ENCODE results near the gene RGMA. TPM values are rescaled to one million over a fixed set of nuclear protein-coding genes. Genes with fewer than 3 reads are reported as not detected.

The RGMA gene
- total RNA-seq, 1 experiment from 2014 or later: 41.4 TPM

DNA sequence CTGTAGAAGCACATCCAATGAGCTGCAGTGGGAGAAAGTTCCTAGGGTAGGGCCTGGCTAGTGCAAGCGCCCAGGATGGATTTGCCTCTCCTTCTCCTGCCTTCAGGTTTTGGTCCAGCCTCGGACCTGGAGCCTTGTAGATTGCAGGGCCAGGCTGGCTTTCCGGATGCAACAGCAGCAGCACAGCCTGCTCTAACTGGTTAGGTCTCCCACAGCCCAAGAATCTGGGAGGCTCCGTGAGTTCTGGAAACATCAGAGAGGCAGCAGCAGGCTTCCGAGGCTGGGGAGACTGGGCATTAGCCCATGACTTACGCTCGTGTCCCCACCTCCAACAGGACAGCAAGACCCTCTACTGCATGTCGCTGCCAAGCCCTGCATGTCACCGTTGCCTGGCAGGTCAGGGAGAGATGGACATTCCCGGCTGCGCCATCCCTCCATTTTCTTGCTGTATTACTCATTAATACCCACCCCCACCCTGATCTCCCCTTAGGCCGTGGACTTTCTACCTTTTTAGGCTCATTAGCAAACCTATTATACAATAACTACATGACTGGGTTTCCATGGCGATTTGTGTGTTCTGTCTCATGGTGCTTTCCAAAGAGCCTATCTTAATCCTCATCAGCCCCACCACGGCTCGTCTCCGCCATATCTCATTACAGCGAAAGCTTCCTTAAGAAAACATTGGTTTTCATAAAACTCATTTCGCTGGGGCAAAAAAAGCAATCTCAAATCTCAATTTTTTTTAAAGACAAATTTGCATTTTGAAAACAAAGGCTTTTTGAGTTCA, 40.9 kb upstream of the RGMA start:
- H4K91ac ChIP-seq (ENCODE audit: insufficient read length, low read depth, low read length): no peak overlapping the region
- H3T11ph ChIP-seq (ENCODE audit: low read length): no peak overlapping the region
- no CpG with 5 or more reads among the region's 18 CpGs for WGBS (ENCODE audit: extremely low coverage, insufficient read length, low lambda C conversion rate)
- H3K4ac ChIP-seq (ENCODE audit: low read depth, low read length): no peak overlapping the region
- no peak overlapping the region for H2BK15ac ChIP-seq (ENCODE audit: low read depth, low read length)
- H4K8ac ChIP-seq (replicated peaks; ENCODE audit: insufficient read length, low read depth, low read length): no peak overlapping the region
- H3K27ac ChIP-seq (ENCODE audit: insufficient read length, low read depth, low read length): no peak overlapping the region
- no peak overlapping the region for H4K5ac ChIP-seq (ENCODE audit: insufficient read length, low read depth, low read length)
- no peaks in the 10 kb centered on the region for H3K9me3 ChIP-seq (ENCODE audit: control insufficient read depth, low read depth, low read length)
- H3K23ac ChIP-seq (ENCODE audit: insufficient read length, low read depth, low read length): no peak overlapping the region
- H2AK5ac ChIP-seq (ENCODE audit: insufficient read length, low read length): no peak overlapping the region
- no peak overlapping the region for H3K27ac Mint-ChIP-seq
- no peak overlapping the region for H3K56ac ChIP-seq (ENCODE audit: insufficient read length, low read depth, low read length)
- no peak overlapping the region for H3K18ac ChIP-seq (ENCODE audit: insufficient read length, low read depth, low read length)
- H2BK12ac ChIP-seq (ENCODE audit: insufficient read length, low read depth, low read length): no peak overlapping the region
- H3K9ac ChIP-seq (ENCODE audit: extremely low read depth, insufficient read length, low read length): no peak overlapping the region
- H3K9me3 Mint-ChIP-seq: no peaks in the 10 kb centered on the region
- H2BK120ac ChIP-seq (ENCODE audit: low read depth, low read length, poor library complexity, severe bottlenecking): no peak overlapping the region
- H3K4me2 ChIP-seq (ENCODE audit: insufficient read depth, insufficient read length, low read length): no peak overlapping the region
- H3K14ac ChIP-seq (ENCODE audit: insufficient read depth, low read length): no peak overlapping the region
- no peaks in the 10 kb centered on the region for H3K79me1 ChIP-seq (ENCODE audit: insufficient read depth, low read depth, low read length, poor library complexity, severe bottlenecking)
- no peak overlapping the region for H2BK5ac ChIP-seq (ENCODE audit: insufficient read length, low read length)
- no peaks in the 10 kb centered on the region for H3K4me1 ChIP-seq (ENCODE audit: insufficient read depth, low read length)
- DNase-seq: no peak
- H4K20me1 ChIP-seq (ENCODE audit: control insufficient read depth, insufficient read depth, insufficient read length): no peaks in the 10 kb centered on the region
- no peak overlapping the region for H2BK20ac ChIP-seq (ENCODE audit: low read depth, low read length, poor library complexity, severe bottlenecking)
- no peak overlapping the region for H3K4me3 Mint-ChIP-seq
- no peaks in the 10 kb centered on the region for H3K79me2 ChIP-seq (ENCODE audit: insufficient read depth, low read length)
- H2AFZ ChIP-seq (ENCODE audit: low read length): no peak overlapping the region
- H3K4me1 Mint-ChIP-seq: peaks cover 4 to 8% of the 10 kb centered on the region in 2 experiments
- H3K27me3 Mint-ChIP-seq (ENCODE audit: low read depth): peaks cover 33% of the 10 kb centered on the region
- H3K23me2 ChIP-seq (ENCODE audit: insufficient read length, low read depth, low read length, poor library complexity, severe bottlenecking): no peaks in the 10 kb centered on the region
- no peaks in the 10 kb centered on the region for H3K27me3 ChIP-seq (ENCODE audit: insufficient read depth, low read length)
- H3K36me3 Mint-ChIP-seq (ENCODE audit: insufficient read depth in 1 of 3, low read depth in 3 of 3): no peaks in the 10 kb centered on the region
- TF ChIP-seq, protein P1, sequence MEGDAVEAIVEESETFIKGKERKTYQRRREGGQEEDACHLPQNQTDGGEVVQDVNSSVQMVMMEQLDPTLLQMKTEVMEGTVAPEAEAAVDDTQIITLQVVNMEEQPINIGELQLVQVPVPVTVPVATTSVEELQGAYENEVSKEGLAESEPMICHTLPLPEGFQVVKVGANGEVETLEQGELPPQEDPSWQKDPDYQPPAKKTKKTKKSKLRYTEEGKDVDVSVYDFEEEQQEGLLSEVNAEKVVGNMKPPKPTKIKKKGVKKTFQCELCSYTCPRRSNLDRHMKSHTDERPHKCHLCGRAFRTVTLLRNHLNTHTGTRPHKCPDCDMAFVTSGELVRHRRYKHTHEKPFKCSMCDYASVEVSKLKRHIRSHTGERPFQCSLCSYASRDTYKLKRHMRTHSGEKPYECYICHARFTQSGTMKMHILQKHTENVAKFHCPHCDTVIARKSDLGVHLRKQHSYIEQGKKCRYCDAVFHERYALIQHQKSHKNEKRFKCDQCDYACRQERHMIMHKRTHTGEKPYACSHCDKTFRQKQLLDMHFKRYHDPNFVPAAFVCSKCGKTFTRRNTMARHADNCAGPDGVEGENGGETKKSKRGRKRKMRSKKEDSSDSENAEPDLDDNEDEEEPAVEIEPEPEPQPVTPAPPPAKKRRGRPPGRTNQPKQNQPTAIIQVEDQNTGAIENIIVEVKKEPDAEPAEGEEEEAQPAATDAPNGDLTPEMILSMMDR (conservative IDR thresholded peaks at IDR 0.05): no peak

Data from H9 (cell line).